OCI-LY1 (cell line): ENCODE measurements around the gene EFCAB5.
"Not testable (repeated sequence)": the region's sequence is repeated elsewhere in the genome, so short reads cannot be mapped to it uniquely, and the experiment has no call there.

Experiments
- H2AFZ ChIP-seq: fragments of 200-600 bp; sonication (generic), shearing (Covaris generic); 2 replicates; pipeline ENCODE4 v1.6.0; 2014; ENCODE audit warnings: antibody characterized with exemption, mild to moderate bottlenecking, low read length
- H3F3A ChIP-seq: fragments of 200-600 bp; sonication (generic), shearing (Covaris generic); 2 replicates; pipeline ENCODE4 v1.6.0; 2014; ENCODE audit warnings: mild to moderate bottlenecking, antibody characterized with exemption, low read length, moderate library complexity; ENCODE audit not compliant: insufficient read depth
- H3K27ac ChIP-seq: fragments of 200-600 bp; sonication (generic); 2 replicates; pipeline ENCODE4 v1.5.1; 2014; ENCODE audit warnings: low read length, mixed run types, mild to moderate bottlenecking, low read depth; ENCODE audit not compliant: poor library complexity, severe bottlenecking
- H3K27me3 ChIP-seq: fragments of 200-600 bp; sonication (generic); 2 replicates; pipeline ENCODE4 v1.6.0; 2014; ENCODE audit warnings: antibody characterized with exemption, mild to moderate bottlenecking, low read length, moderate library complexity; ENCODE audit not compliant: insufficient read depth
- H3K36me3 ChIP-seq: fragments of 200-600 bp; sonication (generic); 2 replicates; pipeline ENCODE4 v1.6.1; 2014; ENCODE audit warnings: mild to moderate bottlenecking, antibody characterized with exemption, low read length, moderate library complexity, mixed read lengths; ENCODE audit not compliant: insufficient read depth
- H3K4me1 ChIP-seq: fragments of 200-600 bp; sonication (generic); 2 replicates; pipeline ENCODE4 v1.5.1; 2014; ENCODE audit warnings: mild to moderate bottlenecking, low read length, moderate library complexity; ENCODE audit not compliant: insufficient read depth, severe bottlenecking
- H3K4me2 ChIP-seq: fragments of 200-600 bp; sonication (generic), shearing (Covaris generic); 2 replicates; pipeline ENCODE4 v1.6.1; 2014; ENCODE audit warnings: low read length
- H3K4me3 ChIP-seq: fragments of 200-600 bp; sonication (generic); 2 replicates; pipeline ENCODE4 v1.5.1; 2014; ENCODE audit warnings: low read length, low read depth, mild to moderate bottlenecking, mixed read lengths; ENCODE audit not compliant: poor library complexity, severe bottlenecking
- H3K79me2 ChIP-seq: fragments of 200-600 bp; shearing (Covaris generic); 2 replicates; pipeline ENCODE4 v1.6.1; 2016; ENCODE audit warnings: mixed run types, low read length, mixed read lengths; ENCODE audit not compliant: insufficient read depth
- H3K9ac ChIP-seq: fragments of 200-600 bp; sonication (generic), shearing (Covaris generic); 2 replicates; pipeline ENCODE4 v1.6.1; 2014; ENCODE audit warnings: mild to moderate bottlenecking, low read length, mixed read lengths
- H3K9me2 ChIP-seq: fragments of 200-600 bp; sonication (generic), shearing (Covaris generic); 2 replicates; pipeline ENCODE4 v1.6.1; 2014; ENCODE audit warnings: low read depth, mild to moderate bottlenecking, low read length, mixed read lengths
- H3K9me3 ChIP-seq: fragments of 200-600 bp; shearing (Covaris generic); 2 replicates; pipeline ENCODE4 v1.6.1; 2014; ENCODE audit warnings: low read length, mixed read lengths
- H4K20me1 ChIP-seq: fragments of 200-600 bp; sonication (generic), shearing (Covaris generic); 2 replicates; pipeline ENCODE4 v1.6.0; 2016; ENCODE audit warnings: mild to moderate bottlenecking, low read length; ENCODE audit not compliant: insufficient read depth
- CTCF ChIP-seq: fragments of 200-600 bp; sonication (generic), shearing (Covaris generic); IDR thresholded peaks from 2 replicates; pipeline ENCODE4 v1.5.1; 2017; ENCODE audit warnings: mild to moderate bottlenecking, antibody characterized with exemption, low read length, moderate library complexity, mixed read lengths
- EZH2 ChIP-seq: fragments of 200-600 bp; sonication (generic), shearing (Covaris generic); IDR thresholded peaks from 2 replicates; pipeline ENCODE4 v1.8.0; 2017; ENCODE audit warnings: borderline replicate concordance, mixed run types, mild to moderate bottlenecking, antibody characterized with exemption, low read length, moderate library complexity, mixed read lengths

Gene EFCAB5

GRCh38 chr17:30082773-30083172 is 141.3 kb downstream of the EFCAB5 start:
- no peaks in the 10 kb centered on the region for H3K9me2 ChIP-seq
- H4K20me1 ChIP-seq, result no peaks in the 10 kb centered on the region
- no peaks in the 10 kb centered on the region for H3K36me3 ChIP-seq
- H3K9me3 ChIP-seq, result no peaks in the 10 kb centered on the region
- H3K27me3 ChIP-seq, result peaks cover under 1% of the 10 kb centered on the region; the same call in 1 of the 2 replicates
- H3K27ac ChIP-seq, result no peak overlapping the region
- H3K9ac ChIP-seq, result no peak overlapping the region
- no peaks in the 10 kb centered on the region for H3F3A ChIP-seq
- no peak for TF ChIP-seq EZH2
- no peak for TF ChIP-seq CTCF
- no peaks in the 10 kb centered on the region for H3K4me1 ChIP-seq
- no peak overlapping the region for H2AFZ ChIP-seq
- no peak overlapping the region for H3K4me2 ChIP-seq
- H3K79me2 ChIP-seq, result no peaks in the 10 kb centered on the region
- no peak overlapping the region for H3K4me3 ChIP-seq

GRCh38 chr17:30084788-30085187 is 143.4 kb downstream of the EFCAB5 start:
- H3K27me3 ChIP-seq, result peaks cover 8% of the 10 kb centered on the region; the same call in 1 of the 2 replicates
- H3K9me3 ChIP-seq, result no peaks in the 10 kb centered on the region
- no peaks in the 10 kb centered on the region for H3K9me2 ChIP-seq
- H3K79me2 ChIP-seq, result no peaks in the 10 kb centered on the region
- H3K27ac ChIP-seq, result no peak overlapping the region
- H3K4me3 ChIP-seq, result no peak overlapping the region
- H2AFZ ChIP-seq, result no peak overlapping the region
- H4K20me1 ChIP-seq, result no peaks in the 10 kb centered on the region
- no peaks in the 10 kb centered on the region for H3K4me1 ChIP-seq
- no peak overlapping the region for H3K4me2 ChIP-seq
- H3K36me3 ChIP-seq, result no peaks in the 10 kb centered on the region
- no peaks in the 10 kb centered on the region for H3F3A ChIP-seq
- no peak overlapping the region for H3K9ac ChIP-seq
- TF ChIP-seq CTCF (no peak), EZH2 (no peak)

- Histone ChIP-seq H4K20me1 (no peaks in the 10 kb centered on the region), H3K27me3 (peaks cover 11% of the 10 kb centered on the region; the same call in 1 of the 2 replicates), H2AFZ (no peak overlapping the region), H3K79me2 (no peaks in the 10 kb centered on the region), H3K9ac (no peak overlapping the region), H3F3A (no peaks in the 10 kb centered on the region), H3K9me2 (no peaks in the 10 kb centered on the region), H3K27ac (no peak overlapping the region), H3K4me3 (no peak overlapping the region), H3K9me3 (no peaks in the 10 kb centered on the region), H3K4me1 (no peaks in the 10 kb centered on the region), H3K36me3 (no peaks in the 10 kb centered on the region), H3K4me2 (no peak overlapping the region)
- TF ChIP-seq CTCF (no peak), EZH2 (no peak)
Observed at GRCh38 chr17:30086896-30087295, 145.5 kb downstream of the EFCAB5 start.

- not testable (repeated sequence) for H3K9me2 ChIP-seq, H3K36me3 ChIP-seq, H3K9ac ChIP-seq, H3K4me3 ChIP-seq, H3F3A ChIP-seq, H3K27ac ChIP-seq, H4K20me1 ChIP-seq, H3K4me2 ChIP-seq, H3K79me2 ChIP-seq, H2AFZ ChIP-seq, H3K9me3 ChIP-seq, H3K4me1 ChIP-seq
- peaks cover 11% of the 10 kb centered on the region; the same call in 1 of the 2 replicates for H3K27me3 ChIP-seq
Observed at GRCh38 chr17:30087431-30087830, 146.0 kb downstream of the EFCAB5 start.
